Endometrium (tissue), 2 donors: Measurements from ENCODE around the gene PSMB10.
"Not testable (repeated sequence)": the region's sequence is repeated elsewhere in the genome, so short reads cannot be mapped to it uniquely, and the experiment has no call there.

Experiments used
- FAIRE-seq: peaks from 2 replicates; lab custom pipeline; 2012; peaks lifted over from hg19 to GRCh38; lab: Jason Lieb, UNC
- donor health status: control.
- donor health status: control.

The PSMB10 gene

DNA sequence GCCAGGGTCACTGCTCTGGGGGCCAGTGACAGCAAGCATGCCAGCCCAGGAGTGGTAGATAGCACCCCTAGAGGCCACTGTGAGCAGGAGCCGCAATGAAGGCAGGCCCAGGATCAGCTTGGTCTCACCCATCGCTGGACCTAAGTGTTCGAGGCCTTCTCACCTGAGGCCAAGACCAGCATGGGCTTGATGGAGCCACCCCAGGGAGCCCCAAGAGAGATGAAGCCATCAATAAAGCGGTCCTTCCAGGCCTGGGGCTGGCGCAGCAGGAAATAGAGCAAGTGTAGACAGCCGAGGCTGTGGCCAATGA is 5.5 kb upstream of the PSMB10 start:
- FAIRE-seq = no peak

DNA sequence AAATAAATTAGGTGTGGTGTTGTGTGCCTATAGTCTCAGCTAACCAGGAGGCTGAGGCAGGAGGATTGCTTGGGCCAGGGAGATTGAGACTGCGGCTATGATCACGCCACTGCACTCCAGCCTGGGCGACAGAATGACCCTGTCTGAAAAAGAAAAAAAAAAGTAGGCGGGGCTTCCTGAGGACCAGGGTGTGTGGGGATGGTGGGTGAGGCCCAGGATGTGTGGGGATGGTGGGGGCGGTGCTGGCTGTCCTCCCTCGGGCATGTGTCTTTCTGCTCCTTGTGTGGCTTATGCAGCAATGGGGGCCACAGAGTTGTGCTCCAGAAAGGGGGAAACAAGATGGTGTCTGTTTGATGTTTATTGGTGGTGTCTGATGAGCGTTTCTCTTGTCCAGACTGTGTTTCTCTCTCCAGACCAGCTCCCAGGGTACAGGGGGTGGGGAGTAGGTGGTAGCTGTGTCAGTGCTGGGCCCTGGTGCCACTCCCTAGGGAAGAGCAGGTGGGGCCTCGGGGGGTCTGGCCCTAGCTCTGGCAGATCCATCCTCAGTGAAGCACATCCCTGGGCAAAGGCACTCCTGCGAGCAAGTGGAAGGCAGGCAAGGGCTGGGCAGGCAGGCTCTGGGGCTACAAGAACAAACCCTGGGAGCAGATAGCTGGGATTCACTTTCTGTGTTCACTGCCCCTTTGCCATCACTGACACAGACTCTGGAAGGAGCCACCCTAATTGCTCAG is 5.0 kb upstream of the PSMB10 start:
- FAIRE-seq = no peak

DNA sequence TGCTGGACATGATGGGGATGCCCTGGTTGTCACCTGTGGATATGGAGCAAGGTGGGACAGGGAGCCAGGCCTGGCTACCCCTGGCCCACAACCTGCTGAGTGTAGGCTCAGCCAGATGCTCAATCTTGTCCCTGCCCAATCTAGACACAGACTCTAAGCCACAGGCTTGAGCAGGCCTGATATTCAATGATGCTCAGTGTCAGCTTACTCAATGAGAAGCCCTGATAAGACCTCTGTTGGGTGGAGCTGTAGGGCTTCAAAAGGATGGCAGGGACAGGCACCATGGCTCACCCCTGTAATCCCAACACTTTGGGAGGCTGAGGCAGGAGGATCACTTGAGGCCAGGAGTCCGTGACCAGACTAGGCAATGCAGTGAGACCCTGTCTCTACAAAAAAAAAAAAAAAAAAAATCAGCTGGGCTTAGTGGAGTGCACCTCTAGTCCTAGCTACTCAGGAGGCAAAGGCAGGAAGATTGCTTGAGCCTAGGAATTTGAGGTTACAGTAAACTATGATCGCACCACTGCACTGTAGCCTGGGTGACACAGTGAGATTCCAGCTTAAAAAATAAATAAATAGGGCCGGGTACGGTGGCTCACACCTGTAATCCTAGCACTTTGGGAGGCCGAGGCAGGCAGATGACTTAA is 3.9 kb upstream of the PSMB10 start:
- no peak for FAIRE-seq

DNA sequence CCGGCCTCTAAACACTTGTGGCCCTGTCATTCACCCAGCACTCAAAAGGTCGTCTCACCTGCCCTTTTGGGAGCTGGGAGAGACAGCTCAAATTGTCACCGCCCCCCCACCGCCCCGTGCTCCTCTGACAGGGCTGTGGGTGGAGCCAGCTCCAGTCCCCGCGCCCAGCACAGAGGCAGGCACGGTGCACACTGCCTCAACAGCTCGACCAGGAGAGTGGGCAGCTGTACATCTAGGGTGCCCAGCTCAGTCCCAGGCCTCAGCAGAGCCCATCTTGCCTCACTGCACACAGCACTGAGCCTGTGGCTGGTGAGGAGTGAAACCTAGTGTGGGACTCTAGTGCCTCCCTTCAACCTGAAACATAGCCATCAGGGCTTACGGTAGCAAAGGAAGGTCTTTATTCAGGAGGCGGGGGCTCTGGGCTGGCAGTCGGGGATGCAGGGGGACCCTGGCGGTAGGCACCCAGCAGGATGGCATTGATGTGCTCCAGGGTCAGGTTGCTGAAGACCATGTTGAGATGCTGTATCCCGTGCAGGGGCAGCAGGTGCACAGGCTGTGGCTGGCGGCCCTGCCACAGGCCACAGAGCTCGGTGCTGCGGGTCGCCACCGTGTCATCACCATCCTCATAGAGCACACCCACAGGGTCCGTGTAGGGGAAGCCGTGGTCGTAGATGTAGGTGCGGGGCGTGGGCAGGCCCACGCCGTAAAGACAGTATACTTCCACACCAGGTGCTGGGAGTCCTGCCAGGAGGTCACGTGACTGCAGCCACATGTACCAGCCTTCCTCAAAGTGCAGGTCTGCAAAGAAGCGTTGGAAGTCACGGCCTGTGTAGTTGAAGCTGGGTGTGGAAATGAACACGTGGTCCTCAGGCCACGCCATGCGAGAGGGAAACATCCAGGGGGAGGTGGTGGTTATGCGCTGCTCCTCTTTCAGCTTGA is 3.1 kb upstream of the PSMB10 start:
- no peak for FAIRE-seq

DNA sequence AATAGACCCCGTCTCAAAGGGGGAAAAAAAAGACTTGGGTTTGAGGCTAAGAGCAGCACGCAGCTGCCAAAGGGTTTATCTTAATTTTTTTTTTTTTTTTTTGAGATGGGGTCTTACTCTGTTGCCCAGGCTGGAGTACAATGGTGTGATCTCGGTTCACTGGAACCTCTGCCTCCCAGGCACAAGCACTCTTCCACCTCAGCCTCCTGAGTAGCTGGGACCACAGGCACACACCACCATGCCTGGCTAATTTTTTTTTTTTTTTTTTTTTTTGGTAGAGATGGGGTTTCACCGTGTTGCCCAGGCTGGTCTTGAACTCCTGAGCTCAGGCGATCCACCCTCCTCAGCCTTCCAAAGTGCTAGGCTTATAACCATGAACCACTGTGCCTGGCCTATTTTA is 1.1 kb upstream of the PSMB10 start:
- not testable (repeated sequence) for FAIRE-seq

DNA sequence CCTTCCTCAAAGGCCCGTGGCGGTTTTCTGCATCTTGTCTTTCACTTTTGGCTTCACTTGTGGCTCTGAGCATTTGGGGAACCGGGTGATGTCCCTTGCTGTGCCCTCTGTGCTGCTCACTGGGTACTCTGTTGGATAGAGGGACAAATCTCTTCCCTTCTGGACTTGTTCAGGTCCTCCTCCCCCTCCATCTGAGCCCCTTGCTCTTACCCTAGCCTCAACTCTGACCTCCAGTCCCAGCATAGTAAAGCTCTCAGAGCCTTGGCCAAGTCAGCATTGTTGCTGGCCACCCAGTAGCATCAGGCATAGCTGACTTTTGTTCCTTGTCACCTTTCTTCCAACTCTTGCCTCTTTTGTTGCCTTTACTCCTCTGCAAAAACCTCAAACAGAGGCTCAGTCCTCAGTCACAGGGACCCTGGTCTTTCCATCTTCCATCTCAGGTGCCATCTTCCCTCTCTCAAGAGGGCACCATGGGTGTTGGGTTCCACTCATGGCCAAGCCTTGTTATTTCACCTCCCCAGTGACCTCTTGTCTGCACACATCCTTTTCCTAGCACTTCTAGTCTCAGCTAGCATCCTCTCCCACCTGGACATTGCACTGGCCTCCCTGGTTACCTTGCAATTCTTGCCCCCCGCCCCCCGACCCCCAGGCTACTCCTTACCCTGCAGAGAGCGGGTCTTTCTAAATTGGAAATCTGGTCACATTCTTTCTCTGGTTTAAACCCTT is 393 bp upstream of the PSMB10 start:
- no peak for FAIRE-seq

DNA sequence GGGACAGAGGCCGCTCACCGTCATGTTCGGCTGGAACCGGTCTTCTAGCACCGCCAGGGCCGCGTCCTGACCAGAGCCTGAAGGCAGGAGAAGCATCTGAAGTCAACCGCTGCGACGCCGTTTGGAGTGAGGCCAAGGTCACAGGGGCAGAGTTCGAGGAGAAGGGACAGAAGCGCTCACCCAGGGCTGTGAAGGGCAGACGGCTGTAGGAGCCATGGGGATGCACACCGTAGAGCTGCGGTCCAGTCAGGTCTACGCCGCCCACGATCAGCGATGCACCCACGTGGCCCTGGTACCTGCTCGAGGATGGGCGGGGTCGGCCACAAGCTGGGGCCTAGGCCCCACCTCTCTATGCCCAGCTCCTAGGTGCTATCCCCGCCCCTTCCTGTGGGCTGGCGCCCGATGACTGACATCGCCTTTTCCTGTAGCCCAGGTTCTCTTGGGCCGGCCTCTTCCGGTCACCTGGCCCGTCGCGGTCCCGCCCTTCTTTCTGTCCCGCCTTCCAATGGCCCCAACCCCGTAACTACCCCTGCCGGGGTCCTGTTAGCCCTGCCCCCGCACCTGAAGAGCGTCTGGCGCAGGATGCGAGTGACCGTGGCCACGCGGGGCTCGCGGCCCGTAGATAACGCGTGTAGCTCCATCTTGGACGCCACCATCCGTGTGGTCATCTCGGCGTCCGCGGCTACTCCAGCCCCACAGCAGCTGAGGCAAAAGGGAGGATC is 1.1 kb downstream of the PSMB10 start:
- peak; percentile 92 for FAIRE-seq

DNA sequence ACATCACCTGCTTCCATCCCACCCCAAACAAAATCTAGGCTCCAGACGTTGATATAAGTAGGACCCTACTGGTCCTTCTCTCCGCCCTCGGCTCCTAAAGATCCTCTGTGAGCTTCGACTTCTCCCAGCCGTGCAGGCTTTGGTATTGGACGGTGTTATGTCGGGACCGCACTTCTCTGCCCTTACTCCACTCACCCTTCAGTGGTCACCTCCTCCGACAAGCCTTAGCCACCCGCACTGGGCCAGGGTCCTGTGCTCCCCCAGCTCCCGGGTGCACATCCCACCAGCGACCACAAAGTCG is 1.6 kb downstream of the PSMB10 start:
- FAIRE-seq = no peak

DNA sequence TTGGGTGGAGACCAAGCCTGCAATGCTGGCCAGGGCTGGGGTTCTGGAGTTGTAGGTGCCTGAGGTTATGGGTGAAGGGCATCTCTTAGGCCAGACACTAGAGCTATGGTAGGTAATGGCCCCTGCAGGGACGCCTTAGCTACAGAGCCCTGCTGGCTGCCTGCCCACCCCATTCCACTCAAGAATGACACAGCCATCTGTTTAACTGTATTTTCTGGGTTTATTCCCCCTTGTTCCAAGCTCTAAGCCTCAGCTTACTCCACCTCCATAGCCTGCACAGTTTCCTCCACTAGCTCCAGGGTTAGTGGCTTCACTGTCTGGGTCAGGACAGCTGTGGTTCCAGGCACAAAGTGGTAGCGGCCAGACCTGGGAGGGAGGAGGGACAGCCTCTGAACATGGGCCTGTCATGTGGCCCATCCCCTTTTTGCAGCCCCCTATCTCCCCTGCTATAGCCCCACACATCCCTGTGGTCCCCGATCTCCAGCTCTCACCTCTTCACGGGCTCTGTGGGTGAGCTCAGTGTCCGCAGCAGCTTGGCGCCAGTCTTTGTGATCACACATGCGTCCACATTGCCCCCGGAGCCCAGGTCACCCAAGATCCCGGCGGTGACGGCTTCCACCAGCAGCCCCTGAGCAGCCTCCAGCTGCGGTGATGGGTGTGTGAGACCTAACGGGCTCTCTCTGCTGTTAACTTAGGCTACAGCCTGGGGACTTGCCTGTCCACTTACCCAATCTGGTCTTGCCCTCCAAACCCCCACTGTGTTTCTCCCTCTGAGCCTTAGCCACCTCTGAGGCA is 2.1 kb downstream of the PSMB10 start:
- FAIRE-seq = no peak

DNA sequence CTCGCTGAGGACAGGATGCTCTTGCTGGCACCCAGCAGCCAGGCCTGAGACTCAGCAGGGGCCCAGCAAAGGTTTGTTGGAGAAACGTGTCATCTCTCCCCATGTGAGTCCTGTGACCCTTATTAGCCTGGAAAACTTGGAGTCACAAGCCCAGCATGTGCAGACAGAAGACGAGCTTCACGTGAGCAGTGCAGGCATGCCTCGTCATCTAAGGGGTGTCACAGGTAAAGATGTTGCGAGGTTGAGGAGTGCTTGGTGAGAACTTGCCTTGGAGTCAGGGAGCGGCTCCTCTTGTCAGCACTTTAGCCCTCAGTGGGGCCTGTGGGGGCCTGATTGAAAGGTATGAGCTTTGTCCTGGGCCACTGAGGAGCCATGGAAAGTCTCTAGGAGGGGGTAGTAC is 2.8 kb downstream of the PSMB10 start:
- no peak for FAIRE-seq

DNA sequence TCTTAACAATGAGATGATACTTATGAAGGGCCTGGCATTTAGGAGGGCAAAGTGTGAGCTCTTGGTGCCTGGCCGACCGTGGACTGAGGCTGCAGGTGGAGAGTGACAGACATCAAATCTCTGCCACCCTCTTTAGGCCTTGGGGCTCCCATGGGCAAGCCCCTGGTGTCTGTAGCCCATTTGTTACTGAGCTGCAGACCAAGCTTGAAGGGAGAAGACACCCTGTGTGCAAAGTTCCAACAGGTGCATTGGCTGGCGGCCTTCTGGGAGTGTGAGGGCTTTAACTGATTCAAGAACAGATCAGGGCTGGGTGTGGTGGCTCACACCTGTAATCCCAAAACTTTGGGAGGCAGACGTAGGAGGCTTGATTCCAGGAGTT is 4.2 kb downstream of the PSMB10 start:
- FAIRE-seq = no peak

DNA sequence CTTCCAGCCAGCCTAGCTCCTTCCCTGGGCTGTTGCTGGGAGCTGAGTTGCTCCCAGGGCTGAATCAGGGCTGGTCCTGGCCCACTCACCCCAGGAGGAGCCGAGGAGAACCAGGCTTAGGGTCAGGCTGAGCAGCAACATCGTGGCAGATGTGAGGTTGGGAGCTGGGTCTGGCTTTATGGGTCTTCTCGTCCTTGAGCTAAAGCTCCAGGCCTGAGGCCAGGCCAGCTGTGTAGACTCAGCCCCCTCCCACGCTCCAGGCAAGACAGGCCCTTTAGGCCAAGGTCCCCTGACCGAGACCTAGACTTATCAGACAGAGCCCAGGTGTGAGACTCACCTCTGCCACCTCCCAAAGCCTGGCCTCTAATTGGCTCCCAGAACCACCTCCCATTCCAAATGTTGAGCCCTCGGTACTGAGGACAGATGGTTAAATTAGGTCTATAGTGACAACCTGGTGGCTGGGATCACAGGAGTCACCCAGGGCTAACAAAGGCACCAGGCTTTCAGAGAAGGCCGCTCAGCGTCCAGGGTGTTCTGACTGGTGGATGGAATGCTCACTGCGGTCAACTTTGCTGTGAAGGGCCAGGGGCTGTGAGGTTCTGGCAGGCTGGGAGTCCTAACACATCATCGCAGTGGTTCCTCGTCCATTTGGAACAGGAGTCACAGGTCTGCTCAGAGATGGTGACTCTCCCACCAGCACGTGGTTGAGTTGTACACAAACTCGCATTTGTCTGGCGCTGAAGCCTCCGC is 4.8 kb downstream of the PSMB10 start, which contains the start of gene CTRL:
TSS of gene CTRL (minus strand) at position 151 of the 750 bp plus-strand sequence. CDS start at position 141, 10 bp downstream.
- no peak for FAIRE-seq

DNA sequence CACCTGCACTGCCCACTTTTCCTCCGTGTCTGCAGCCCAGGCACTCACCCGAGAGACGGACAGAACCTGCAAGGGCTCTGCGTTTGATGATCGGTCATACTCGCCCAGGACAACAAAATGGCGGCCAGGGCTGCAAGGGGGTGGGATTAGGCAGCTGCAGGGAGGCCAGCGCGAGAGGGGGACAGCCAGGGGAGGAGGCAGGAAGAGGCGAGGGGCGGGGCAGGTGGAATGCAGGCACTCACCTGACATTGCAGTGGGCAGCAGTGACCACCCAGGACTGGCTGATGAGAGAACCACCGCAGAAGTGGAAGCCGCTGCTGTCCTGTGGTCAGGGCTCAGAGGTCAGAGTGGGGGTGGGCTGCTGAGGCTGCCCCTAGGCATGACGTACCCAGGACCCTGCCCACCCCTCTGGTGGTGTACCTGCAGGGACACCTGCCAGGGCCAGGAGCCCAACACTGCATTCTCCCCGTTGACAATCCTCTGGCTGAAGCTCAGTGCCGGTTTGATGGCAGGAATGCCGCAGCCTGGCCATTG is 5.9 kb downstream of the PSMB10 start:
- FAIRE-seq = no peak

DNA sequence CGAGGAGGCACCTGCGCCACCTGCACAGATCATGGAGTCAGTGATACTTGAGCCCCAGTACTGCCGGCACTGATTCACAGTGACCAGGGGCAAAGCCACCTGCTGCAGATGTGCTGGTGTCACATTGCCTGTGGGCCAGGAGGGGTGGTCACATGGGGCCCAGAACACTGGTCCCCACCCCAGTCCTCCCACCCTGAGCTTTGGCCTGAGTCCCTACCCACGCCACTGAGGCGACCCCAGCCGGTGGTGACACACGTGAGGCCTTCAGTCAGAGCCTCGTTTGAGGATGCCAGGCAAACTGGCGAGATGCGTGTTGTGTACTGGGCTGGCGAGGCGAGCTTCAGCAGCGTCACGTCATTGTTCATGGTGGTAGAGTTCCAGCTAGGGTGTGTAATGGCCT is 6.5 kb downstream of the PSMB10 start:
- no peak for FAIRE-seq

DNA sequence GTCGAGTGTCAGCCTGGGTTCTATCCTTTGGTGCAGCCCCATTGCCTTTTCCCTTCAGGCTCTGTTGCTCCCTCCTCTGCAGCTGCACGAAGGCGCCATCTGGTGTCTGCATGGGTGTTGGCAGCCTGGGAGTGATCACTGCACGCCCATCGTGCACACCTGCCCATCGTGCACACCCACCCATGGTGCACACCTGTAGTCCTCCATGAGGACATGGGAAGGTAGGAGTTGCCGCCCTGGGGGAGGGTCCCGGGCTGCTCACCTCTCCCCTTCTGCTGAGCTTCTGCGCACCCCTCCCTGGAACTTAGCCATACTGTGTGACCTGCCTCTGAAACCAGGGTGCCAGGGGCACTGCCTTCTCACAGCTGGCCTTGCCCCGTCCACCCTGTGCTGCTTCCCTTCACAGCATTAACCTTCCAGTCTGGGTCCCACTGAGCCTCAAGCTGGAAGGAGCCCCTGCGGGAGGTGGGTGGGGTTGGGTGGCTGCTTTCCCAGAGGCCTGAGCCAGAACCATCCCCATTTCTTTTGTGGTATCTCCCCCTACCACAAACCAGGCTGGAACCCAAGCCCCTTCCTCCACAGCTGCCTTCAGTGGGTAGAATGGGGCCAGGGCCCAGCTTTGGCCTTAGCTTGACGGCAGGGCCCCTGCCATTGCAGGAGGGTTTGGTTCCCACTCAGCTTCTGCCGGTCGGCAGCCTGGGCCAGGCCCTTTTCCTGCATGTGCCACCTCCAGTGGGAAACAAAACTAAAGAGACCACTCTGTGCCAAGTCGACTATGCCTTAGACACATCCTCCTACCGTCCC is 7.9 kb downstream of the PSMB10 start:
- FAIRE-seq = no peak

DNA sequence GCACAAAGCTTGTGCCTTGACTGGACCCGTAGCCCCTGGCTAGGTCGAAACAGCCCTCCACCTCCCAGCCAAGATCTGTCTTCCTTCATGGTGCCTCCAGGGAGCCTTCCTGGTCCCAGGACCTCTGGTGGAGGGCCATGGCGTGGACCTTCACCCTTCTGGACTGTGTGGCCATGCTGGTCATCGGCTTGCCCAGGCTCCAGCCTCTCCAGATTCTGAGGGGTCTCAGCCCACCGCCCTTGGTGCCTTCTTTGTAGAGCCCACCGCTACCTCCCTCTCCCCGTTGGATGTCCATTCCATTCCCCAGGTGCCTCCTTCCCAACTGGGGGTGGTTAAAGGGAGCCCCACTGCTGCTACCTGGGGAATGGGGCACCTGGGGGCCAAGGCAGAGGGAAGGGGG is 8.5 kb downstream of the PSMB10 start:
- FAIRE-seq = no peak

DNA sequence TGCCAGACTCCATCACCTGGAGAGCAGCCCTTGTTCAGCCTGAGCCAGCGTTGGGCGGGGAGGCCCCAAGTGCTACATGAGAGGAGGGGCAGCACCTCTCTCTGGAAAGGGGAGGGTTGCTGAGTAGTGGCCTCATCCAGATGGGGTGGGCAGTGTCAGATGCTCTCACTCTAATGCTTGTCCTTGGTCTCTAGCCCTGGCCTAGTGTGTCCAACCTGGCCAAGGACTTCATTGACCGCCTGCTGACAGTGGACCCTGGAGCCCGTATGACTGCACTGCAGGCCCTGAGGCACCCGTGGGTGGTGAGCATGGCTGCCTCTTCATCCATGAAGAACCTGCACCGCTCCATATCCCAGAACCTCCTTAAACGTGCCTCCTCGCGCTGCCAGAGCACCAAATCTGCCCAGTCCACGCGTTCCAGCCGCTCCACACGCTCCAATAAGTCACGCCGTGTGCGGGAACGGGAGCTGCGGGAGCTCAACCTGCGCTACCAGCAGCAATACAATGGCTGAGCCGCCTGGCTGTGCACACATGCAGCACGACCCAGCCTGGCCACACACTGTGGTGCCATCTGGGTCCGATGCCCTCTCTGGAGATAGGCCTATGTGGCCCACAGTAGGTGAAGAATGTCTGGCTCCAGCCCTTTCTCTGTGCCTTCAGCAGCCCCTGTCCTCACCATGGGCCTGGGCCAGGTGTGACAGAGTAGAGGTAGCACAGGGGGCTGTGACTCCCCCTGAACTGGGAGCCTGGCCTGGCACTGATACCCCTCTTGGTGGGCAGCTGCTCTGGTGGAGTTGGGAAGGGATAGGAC is 9.3 kb downstream of the PSMB10 start:
- FAIRE-seq = no peak

DNA sequence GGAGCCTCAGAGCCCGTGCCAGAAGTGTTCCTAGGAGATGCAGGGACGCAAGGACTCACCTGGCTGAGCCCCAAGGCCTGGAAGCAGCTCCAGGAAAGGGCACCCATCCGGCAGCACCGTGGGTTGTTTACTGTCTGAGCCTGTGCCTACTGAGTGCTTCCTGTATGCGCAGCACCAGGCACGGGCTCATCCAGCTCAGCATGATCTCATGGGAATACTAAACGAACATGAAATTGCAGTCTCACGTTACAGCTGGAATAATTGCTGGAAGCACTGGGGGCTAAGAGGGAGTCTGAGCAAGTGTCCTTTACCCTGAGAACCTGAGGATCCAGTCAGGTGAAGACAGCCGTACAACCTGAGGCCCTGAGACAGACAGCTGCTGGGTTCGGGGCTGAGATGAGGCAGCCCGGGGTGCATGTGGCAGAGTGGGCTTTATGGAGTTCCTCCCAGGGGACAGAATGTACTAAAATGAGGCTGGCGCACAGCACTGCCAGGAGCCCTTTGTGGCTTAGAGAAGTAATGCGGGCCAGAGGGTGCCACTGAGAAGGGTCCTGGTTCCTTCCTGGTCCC is 10.4 kb downstream of the PSMB10 start:
- no peak for FAIRE-seq
